EL (cell line): Measurements from ENCODE around the gene IL2RG.
A peak's percentile ranks its signal among the peaks of the same experiment; 100 is the strongest.

Source experiments
- DNase-seq: peaks from one replicate; pipeline ENCODE4 v3.0.0-alpha.2; 2016

IL2RG gene

DNA sequence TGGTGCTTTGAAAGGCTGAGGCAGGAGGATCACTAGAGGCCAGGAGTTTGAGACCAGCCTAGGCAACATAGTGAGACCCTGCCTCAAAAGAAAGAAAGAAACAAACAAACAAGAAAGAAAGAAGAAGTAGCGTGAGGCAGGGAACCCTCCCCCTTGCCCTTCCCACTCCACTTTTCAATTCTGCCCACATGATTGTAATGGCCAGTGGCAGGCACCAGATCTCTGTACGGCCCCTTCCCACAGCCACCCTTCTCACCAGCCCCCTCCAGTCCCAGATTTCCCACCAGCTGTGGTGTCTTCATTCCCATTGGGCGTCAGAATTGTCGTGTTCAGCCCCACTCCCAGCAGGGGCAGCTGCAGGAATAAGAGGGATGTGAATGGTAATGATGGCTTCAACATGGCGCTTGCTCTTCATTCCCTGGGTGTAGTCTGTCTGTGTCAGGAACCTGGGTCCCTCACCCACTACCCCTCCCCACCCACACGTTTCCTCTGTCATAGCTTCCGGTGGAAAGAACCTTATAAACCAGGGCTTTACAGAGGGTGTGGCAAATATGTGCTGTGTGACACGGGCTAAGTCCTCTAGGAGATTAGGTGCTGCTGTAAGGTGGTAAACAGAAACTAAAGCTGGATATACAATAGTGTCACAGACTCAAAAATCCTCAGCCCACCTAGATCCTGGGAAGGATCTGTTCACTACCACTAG lies at the start of gene IL2RG:
TSS of gene IL2RG (minus strand) at position 437 of the 703 bp plus-strand sequence. CDS start at position 399, 38 bp downstream.
- no peak for DNase-seq

DNA sequence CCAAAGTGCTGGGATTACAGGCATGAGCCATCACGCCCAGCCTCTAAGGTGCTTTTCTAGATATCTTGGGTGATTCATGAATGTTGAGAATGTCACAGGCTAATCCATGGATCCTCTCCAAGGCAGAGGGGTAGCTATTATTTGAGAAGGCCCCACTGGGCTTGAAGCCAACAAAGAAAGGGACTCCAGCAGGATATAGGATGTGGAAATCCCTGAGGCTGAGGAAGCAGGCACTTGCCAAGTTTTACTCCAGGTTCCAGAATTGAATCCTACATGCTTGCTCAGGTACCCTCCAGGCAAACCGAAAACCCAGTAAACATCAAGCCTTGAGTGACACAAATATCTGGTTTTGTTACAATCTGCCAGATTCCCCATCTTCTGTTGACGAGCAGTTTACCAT lies 49.1 kb upstream of the IL2RG start:
- no peak for DNase-seq

DNA sequence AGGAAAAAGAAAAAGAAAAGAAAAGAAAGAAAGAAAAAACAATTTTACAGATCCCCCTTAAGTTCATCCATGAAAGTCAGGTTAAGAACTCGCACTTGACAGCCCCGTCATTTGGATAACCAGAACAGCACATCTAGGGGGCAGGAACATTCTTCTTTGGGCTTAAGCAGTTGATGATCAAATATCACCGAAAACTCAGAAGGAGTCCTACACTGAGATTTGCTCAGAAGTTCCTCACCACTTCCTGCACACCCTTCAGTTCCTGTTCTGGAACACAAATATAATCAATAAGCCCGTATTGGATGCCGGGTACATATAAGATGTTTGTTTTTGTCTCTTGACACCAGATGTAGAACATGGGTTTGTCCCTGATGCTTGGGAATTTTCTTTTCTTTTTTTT lies 48.0 kb upstream of the IL2RG start:
- no peak for DNase-seq

DNA sequence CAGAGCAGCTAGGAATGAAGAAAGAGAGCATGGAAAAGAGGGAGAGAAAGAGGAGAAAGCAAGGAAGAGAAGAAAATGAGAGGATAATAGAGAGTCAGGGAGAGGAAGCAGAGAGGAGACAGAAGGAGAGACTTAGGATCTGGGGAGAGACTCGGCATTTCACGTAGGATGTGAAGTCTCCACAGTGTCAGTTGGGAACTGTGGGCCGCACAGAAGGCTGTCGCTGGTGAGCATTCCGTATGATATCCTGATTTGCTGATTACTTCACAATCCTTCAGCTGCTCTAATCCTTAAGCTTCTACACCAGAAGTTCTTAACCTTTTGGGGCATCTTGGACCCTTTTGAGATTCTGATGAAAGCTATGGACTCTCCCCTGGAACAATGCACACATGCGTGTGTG lies 47.2 kb upstream of the IL2RG start:
- no peak for DNase-seq

DNA sequence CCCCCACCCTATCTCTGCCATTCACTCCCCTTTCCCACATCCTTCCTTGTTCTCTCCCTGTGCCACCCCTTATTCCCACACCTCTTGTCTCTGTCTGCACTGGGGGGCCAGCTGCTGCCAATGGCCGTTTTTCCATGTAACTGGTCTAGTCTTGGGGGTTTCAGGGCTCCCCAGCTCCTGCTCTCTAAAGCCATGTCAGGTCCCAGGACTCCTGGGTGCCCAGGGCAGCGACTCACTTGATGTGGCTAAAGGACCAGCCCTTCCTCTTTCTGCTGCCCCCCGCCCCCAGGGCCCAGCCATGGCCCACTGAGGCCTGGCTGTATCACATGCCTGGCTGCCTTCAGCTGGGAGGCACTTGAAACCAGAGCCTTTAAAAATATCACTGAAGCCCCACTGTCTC lies 43.3 kb upstream of the IL2RG start:
- DNase-seq, result no peak

DNA sequence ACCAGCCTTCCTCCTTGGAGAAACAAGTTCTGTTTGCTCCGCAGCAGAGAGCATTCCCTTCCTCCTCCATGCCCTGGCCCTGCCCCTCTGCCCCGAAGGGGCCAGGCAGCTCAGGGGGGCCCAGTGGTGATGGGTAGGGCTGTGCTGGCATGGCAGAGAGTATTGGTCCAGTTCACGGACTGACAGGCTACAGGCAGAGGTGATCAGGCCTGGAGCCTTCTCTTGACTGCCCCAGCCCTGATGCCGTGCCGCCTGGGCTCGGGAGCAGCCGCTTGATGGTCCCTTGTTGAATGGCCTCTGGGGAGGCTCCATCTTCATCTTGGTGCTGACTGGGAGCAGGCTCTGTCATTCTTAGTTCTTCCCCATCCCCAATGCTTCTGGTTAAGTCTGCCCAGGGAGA lies 42.8 kb upstream of the IL2RG start:
- DNase-seq, result no peak

DNA sequence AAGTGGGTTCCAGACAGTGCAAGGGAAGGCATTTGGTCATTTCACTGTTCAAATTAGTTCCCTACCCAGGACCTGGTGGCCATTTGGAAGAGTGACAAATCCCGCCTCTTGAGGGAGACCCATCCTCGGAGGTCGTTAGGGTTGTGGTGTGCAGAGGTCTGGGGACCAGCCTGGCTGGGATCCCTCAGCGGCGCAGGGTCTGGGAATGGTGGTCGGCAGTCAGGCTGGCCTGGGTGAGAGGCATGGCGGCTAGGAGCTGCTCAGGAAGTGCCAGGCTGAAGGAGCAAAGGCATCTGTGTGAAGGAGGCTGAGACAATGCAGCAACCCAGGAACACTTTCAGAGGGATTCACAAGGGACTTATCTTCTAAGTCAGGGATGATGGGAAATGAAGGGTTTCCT lies 40.0 kb upstream of the IL2RG start:
- DNase-seq, result no peak

DNA sequence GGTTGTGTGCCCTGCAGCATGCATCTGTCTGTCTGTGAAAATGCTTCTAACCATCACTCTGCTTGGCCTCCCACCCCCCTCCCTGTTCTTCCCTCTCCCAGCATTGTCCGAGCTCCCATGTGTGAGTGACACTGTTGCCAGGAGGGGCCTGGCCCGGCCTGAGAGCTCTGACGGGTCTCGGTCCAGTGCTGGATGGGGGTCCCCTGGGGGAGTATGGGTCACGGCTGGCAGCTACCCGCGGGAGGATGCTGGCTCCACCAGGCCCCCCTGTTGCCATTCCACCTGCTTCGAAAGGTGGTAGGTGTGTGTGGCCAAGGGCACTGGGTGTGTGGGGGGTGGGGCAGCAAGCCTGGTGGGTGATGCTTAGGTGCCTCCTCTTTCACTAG lies 36.9 kb upstream of the IL2RG start:
- DNase-seq, result no peak

DNA sequence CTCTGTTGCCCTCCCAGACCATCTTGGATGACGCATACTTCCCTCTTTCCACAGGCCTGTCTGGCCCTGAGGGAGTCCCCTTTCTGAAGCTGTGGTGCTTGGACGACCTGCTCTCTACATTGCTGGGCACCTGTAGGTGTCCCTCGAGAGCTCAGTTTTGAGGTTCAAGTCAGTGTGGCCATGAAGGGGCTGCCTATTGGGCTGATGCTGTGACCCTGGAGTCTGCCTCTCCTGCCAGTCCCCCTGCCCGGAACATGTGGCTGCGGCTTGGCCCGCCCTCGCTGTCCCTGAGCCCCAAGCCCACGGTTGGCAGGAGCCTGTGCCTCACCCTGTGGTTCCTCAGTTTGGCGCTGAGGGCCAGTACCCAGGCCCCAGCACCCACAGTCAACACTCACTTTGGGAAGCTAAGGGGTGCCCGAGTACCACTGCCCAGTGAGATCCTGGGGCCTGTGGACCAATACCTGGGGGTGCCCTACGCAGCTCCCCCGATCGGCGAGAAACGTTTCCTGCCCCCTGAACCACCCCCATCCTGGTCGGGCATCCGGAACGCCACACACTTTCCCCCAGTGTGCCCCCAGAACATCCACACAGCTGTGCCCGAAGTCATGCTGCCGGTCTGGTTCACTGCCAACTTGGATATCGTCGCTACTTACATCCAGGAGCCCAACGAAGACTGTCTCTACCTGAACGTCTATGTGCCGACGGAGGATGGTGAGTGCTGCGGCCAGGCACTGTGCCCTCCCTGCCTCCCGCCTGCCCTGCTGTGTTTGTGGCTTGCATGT lies 36.3 kb upstream of the IL2RG start:
- no peak for DNase-seq

DNA sequence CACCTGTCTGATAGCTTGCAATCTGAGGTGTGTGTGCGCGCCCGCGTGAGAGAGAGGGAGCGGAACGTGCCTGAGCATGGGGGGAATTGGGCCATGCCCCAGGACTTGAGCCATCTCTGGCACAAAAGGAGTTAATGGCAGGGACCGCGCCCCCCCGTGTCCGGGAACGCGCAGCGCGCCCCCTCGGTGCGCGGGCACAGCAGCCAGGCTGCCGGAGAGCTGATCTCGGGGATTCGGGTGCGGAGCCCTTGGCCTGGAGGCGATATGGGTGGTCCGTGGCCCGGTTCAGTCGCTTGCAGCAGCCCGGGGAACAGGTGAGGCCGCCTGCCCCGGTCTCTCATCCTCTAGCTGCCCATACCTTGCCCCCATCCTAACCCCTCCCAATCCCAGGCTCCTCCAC lies 33.3 kb upstream of the IL2RG start, which contains the start of gene NLGN3:
TSS of gene NLGN3 (plus strand) at position 191 of the 400 bp plus-strand sequence. CDS start 2,909 bp downstream, outside the sequence.
- no peak for DNase-seq

DNA sequence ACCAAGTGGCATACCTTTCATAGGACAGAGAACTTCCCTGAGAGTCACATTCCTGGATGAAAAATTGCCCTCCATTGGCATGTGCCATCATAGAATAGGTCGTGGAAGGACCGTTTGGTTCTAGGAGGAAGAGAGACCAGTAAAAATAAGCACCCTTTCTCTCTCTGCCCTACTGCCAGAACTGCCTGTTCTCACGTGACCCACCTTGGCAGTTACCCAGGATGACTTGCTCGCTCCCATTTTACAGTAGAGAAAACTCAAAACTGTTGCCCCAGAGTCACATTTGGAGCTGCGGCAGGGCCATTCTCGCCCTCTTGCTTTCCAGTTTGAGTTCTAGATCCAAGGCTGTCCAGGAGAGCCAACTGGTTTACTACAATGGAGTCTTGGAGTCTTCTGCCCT lies 32.1 kb upstream of the IL2RG start:
- DNase-seq, result no peak

DNA sequence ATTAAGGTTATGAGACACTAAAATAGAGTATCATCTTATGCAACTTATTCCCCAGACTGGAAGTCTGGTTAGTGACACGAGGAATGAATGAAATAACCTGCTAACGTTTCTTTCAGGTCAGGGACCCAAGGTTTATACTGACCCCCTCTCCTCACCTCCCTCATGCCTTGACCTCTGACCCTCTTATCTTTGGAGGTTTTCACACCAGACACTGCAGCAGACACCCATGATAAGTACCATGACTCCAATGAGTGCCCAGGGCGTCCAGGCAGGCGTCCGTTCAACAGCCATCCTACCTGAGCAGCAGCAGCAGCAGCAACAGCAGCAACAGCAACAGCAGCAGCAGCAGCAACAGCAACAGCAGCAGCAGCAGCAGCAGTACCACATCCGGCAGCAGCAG lies 29.1 kb upstream of the IL2RG start:
- DNase-seq, result no peak

DNA sequence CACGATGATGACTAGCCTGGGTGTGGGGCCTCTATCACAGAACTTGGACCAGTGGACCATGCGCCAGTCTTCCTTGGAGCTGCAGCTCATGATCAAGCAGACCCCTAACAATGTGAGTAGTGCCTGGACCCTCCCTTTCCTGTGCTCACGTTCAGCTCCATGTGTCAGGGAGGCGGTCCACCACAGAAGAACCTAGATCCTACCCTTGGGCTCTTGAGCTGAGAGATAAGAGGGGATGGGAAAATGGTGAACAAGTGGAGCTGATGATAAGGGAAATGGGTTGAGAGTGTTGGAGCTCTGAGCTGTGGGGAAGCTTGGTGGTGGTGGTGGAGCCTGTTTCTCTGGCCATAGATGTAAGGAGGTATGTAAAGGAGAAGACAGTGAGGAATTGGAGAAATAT lies 20.1 kb upstream of the IL2RG start:
- no peak for DNase-seq

DNA sequence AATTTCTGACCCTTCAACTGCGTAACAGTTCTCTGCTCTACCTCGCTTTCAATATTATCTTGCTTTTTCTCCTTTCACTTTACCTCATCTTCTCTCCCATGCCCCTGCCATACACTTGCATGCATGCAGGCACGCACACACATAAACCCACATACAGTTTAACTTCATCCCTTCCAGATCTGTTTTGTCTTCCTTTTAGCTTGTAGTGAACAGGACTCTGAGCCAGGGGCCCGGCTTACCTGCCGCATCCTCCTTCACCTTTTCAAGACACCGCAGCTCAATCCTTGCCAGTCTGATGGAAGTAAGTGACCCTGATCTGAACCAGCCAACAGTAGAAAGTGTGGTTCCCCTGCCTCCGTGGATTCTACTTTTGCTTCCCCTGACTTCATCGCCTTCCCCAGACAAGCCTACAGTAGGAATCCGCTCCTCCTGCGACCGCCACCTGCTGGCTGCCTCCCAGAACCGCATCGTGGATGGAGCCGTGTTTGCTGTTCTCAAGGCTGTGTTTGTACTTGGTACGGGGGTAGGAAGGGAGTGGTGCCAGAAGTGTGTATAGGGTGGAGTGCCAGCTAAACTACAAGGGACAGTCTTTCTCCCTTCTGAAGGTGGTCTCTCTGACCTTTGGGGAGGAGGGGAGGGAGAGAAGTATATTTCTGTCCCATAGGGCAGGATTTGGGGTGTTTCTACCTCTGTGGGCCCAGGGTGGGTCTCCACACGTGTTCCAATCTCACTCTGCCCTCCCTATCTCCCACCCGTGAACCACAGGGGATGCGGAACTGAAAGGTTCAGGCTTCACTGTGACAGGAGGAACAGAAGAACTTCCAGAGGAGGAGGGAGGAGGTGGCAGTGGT lies 17.8 kb upstream of the IL2RG start:
- peak; percentile 37 for DNase-seq

DNA sequence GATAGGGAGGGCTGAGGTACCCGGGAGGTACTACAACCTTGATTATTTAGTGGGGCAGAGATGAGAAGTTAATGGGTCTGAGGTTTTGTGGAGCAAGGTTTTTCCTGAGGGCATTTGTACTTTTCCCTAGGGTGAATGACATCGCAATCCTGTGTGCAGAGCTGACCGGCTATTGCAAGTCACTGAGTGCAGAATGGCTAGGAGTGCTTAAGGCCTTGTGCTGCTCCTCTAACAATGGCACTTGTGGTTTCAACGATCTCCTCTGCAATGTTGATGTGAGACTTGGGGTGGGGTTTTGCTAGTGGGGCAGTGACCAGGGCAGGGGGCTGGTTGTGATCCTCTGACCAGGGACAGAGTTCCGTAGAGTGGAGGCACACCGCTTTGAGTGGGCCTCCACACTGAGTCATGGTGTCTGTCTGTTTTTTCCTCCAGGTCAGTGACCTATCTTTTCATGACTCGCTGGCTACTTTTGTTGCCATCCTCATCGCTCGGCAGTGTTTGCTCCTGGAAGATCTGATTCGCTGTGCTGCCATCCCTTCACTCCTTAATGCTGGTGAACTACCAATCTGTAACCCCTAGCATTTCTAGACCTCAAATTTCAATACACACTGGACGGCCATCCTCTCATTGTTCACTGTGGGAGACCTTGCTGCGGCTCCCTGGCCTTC lies 16.9 kb upstream of the IL2RG start:
- peak; percentile 52 for DNase-seq

DNA sequence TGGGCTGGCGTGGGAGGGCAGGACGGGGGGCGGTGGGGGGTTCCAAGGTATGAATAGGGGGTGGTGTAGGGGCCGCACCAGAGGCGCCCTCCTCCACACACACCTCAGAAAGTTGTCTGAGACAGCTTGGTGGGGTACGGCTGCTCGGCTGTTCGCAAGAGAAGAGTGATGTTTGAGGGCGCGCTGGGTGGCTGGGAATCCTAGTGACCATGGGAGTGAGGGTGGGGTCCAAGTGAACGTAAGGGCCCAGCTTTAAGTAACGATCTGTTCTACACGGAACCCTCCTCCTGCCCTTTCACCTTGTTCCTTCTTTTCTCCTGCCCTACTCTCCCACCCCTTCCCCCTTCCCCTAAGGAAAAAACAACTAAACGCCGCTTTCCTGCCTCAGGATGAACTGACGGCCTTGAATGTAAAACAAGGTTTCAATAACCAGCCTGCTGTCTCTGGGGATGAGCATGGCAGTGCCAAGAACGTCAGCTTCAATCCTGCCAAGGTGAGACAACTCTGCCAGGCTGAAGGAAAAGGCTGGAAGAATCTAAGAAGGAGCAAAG lies 7.7 kb upstream of the IL2RG start:
- DNase-seq, result no peak

DNA sequence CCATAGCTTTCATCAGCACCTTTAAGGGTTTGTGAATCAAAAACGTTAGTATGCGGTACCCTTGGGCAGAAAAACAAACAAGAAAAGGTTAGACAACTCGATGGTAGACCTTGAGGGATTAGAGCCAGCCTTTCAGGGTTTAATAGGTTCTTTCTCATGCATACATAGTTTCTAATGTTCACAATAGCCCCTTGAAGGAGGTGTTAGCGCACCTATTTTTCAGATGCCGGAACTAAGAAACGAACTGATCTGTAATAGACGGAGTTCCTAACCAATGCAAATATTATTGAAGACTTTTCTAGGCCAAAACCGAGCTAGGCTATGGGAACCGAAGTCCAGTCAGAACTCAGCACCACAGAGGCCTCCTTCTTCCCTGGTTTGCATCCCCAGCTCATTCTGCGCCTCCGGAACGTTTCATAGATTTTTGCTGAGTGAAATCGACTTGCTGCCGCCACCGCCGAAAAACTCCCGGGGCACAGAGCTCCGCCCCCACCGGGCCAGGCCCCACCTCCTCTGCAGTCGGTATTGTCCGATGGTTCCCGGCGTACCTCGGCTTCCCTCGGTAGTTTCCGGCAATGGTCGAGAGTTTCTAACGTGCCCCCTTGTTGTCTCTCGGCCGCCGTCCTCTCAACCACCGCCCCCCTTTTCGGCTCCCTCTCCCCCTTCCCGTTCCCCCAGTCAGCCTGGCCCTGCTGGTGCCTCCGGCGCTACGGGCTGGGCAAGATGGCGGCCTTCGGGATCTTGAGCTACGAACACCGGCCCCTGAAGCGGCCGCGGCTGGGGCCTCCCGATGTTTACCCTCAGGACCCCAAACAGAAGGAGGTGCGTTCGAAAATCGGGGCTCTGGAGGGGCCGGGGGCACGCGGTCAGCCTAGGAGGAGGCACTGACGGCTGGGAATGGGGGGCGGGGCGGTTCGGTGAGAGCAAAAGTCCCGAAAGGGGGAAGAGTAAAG lies 6.9 kb upstream of the IL2RG start, which contains the start of gene MED12:
TSS of gene MED12 (plus strand) at position 565 of the 953 bp plus-strand sequence. CDS start at position 724, 159 bp downstream.
- peak; percentile 82 for DNase-seq

DNA sequence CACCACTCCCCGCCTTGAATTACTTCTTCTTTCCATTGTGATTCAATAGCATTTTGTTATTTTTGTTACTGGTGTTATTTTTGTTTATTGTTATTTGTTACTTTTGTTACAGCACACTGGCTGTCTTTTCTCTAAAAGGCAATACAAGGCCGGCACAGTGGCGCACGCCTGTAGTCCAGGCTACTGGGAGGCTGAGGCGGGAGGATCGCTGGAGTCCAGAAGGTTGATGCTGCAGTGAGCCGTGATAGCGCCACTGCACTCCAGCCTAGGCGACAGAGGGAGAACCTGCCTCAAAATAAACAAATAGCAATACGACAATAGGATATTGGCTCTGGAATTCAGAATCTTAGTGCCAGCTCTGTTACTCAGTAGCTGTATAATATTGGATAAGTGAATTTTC lies 6.0 kb upstream of the IL2RG start:
- no peak for DNase-seq

DNA sequence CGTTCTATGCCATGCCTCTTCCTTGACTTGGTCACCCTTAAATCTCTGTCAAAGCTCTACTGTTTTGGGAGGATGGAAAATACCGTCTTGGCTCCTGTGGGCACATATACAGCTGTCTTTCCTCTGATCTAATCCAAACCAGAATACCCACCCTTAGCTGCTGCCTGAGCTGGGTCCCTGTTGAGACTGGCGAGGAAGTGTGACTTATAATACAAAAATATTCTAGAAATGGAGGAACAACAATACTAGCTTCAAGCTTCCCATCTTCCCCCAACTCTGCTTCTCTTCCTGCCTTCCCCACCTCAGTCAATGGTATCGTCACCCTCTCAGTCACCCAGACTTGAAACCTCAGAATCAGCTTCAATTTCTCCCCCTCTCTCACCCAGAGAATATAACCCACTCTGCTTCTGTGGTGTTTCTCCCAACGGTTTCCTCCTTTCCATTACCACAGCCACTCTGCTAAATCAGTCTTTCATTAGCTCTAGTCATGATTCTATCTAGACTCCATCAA lies 599 bp upstream of the IL2RG start:
- DNase-seq, result no peak

DNA sequence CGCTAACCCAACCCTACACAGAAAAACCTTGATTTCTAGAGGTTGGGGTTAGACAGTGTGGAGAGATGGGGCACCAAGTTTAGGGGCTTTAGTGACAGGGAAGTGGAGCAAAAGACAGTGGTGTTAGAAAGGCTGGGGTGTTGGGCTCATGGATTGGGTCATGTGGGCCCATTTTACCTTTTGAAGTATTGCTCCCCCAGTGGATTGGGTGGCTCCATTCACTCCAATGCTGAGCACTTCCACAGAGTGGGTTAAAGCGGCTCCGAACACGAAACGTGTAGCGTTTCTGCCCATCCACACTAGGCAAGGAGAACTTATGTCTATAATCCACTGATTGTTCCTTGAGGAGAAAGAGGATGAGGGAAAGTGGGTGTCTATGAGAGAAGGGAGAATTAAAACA lies 2.3 kb downstream of the IL2RG start:
- DNase-seq, result no peak

DNA sequence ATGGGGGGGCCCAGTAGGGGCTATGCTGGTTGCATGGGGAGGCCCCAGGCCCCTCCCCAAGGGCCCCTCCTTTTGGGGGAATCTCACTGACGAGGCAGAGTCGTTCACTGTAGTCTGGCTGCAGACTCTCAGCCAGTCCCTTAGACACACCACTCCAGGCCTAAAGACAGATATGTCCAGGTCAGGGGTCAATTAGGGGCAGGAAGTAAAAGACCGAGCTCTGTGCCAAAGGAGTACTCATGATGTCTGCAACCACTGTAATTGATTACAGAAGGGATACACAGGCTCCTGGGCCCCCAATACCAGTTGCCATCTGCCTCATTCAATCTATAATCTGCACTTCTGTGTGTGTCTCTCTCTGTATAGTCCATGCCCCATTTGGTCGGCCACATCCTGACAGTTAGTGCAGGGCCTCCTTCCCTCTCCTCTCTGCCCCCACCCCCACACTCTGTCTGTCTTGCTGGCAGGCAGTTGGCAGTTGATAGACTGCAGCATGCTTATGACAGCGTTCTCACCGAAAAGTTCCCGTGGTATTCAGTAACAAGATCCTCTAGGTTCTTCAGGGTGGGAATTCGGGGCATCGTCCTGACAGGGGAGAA lies 3.5 kb downstream of the IL2RG start:
- DNase-seq, result no peak
